ENCODE data around the gene RANBP10. TPM values are rescaled to one million over a fixed set of nuclear protein-coding genes. Genes with fewer than 3 reads are reported as not detected.
A peak's percentile ranks its signal among the peaks of the same experiment; 100 is the strongest.

RANBP10 gene
- total and polyA plus RNA-seq, 9 of the 15 experiments (the other 6 are each of a cell fraction or from before 2014, with no cell fraction given), result 0.61 to 19.3 (median 5.9) TPM

DNA sequence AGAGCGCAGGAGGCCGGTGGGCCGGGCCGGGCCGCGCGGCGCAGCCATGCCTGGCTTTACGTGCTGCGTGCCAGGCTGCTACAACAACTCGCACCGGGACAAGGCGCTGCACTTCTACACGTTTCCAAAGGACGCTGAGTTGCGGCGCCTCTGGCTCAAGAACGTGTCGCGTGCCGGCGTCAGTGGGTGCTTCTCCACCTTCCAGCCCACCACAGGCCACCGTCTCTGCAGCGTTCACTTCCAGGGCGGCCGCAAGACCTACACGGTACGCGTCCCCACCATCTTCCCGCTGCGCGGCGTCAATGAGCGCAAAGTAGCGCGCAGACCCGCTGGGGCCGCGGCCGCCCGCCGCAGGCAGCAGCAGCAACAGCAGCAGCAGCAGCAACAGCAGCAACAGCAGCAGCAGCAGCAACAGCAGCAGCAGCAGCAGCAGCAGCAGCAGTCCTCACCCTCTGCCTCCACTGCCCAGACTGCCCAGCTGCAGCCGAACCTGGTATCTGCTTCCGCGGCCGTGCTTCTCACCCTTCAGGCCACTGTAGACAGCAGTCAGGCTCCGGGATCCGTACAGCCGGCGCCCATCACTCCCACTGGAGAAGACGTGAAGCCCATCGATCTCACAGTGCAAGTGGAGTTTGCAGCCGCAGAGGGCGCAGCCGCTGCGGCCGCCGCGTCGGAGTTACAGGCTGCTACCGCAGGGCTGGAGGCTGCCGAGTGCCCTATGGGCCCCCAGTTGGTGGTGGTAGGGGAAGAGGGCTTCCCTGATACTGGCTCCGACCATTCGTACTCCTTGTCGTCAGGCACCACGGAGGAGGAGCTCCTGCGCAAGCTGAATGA lies 36.4 kb upstream of the RANBP10 start (continued):
- TF ChIP-seq PHF8 (IDR thresholded peaks at IDR 0.05; ENCODE audit: borderline replicate concordance, low read length), result no peak
- TF ChIP-seq KAT8 (IDR thresholded peaks at IDR 0.05; ENCODE audit: low read depth), result no peak
- TF ChIP-seq ZNF79 (CRISPR knock-in tag; IDR thresholded peaks at IDR 0.05; ENCODE audit: low read depth), result no peak
- no peak for TF ChIP-seq ELF2 (CRISPR knock-in tag; IDR thresholded peaks at IDR 0.05)
- TF ChIP-seq BRD9 (IDR thresholded peaks at IDR 0.05; ENCODE audit: low read depth, partially characterized antibody), result no peak
- peak; percentile 70 for TF ChIP-seq NCOA6 (IDR thresholded peaks at IDR 0.05)
- TF ChIP-seq NR2C2 (CRISPR knock-in tag; IDR thresholded peaks at IDR 0.05), result no peak
- no peak for TF ChIP-seq NR2C2 (tag; IDR thresholded peaks at IDR 0.05)
- TF ChIP-seq, protein P1, sequence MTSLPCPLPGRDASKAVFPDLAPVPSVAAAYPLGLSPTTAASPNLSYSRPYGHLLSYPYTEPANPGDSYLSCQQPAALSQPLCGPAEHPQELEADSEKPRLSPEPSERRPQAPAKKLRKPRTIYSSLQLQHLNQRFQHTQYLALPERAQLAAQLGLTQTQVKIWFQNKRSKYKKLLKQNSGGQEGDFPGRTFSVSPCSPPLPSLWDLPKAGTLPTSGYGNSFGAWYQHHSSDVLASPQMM (CRISPR knock-in tag; IDR thresholded peaks at IDR 0.05), result no peak
- TF ChIP-seq, protein P2, sequence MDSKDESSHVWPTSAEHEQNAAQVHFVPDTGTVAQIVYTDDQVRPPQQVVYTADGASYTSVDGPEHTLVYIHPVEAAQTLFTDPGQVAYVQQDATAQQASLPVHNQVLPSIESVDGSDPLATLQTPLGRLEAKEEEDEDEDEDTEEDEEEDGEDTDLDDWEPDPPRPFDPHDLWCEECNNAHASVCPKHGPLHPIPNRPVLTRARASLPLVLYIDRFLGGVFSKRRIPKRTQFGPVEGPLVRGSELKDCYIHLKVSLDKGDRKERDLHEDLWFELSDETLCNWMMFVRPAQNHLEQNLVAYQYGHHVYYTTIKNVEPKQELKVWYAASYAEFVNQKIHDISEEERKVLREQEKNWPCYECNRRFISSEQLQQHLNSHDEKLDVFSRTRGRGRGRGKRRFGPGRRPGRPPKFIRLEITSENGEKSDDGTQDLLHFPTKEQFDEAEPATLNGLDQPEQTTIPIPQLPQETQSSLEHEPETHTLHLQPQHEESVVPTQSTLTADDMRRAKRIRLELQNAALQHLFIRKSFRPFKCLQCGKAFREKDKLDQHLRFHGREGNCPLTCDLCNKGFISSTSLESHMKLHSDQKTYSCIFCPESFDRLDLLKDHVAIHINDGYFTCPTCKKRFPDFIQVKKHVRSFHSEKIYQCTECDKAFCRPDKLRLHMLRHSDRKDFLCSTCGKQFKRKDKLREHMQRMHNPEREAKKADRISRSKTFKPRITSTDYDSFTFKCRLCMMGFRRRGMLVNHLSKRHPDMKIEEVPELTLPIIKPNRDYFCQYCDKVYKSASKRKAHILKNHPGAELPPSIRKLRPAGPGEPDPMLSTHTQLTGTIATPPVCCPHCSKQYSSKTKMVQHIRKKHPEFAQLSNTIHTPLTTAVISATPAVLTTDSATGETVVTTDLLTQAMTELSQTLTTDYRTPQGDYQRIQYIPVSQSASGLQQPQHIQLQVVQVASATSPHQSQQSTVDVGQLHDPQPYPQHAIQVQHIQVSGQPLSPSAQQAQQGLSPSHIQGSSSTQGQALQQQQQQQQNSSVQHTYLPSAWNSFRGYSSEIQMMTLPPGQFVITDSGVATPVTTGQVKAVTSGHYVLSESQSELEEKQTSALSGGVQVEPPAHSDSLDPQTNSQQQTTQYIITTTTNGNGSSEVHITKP (IDR thresholded peaks at IDR 0.05; ENCODE audit: partially characterized antibody), result no peak
- TF ChIP-seq, protein P3, sequence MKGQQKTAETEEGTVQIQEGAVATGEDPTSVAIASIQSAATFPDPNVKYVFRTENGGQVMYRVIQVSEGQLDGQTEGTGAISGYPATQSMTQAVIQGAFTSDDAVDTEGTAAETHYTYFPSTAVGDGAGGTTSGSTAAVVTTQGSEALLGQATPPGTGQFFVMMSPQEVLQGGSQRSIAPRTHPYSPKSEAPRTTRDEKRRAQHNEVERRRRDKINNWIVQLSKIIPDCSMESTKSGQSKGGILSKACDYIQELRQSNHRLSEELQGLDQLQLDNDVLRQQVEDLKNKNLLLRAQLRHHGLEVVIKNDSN (CRISPR knock-in tag; IDR thresholded peaks at IDR 0.05), result peak; percentile 7; the same call in 1 of the 2 replicates
- peak; percentile 70 for TF ChIP-seq MBD1 (CRISPR knock-in tag; IDR thresholded peaks at IDR 0.05)
- no peak for TF ChIP-seq SIRT6 (IDR thresholded peaks at IDR 0.05; ENCODE audit: low read depth, low read length)
- no peak for TF ChIP-seq IFI16 (CRISPR knock-in tag; IDR thresholded peaks at IDR 0.05)
- TF ChIP-seq NR2F6 (CRISPR knock-in tag; IDR thresholded peaks at IDR 0.05), result no peak; the same call in 1 of the 2 replicates
- TF ChIP-seq ZNF274 (IDR thresholded peaks at IDR 0.05; ENCODE audit: borderline replicate concordance, low read depth, low read length), result no peak
- no peak for TF ChIP-seq BRD4 (IDR thresholded peaks at IDR 0.05)
- TF ChIP-seq SMARCB1 (IDR thresholded peaks at IDR 0.05; ENCODE audit: insufficient read length, low read depth), result no peak
- TF ChIP-seq ZNF431 (CRISPR knock-in tag; IDR thresholded peaks at IDR 0.05), result peak; percentile 66; the same call in 1 of the 2 replicates
- 0 out of 2 replicates have a peak, but pooled peaks have one; percentile 19 for TF ChIP-seq NR3C1 (CRISPR knock-in tag; IDR thresholded peaks at IDR 0.05)
- no peak for TF ChIP-seq JUND (IDR thresholded peaks at IDR 0.05; ENCODE audit: borderline replicate concordance, low read depth, low read length)
- TF ChIP-seq JUND (tag; IDR thresholded peaks at IDR 0.05; ENCODE audit: borderline replicate concordance, low read depth, low read length), result no peak
- TF ChIP-seq ARID1B (IDR thresholded peaks at IDR 0.05), result no peak
